Naive thymus-derived CD8-positive, alpha-beta T cell (primary cell): Measurements from ENCODE around the gene DTNB. TPM values are rescaled to one million over a fixed set of nuclear protein-coding genes. Genes with fewer than 3 reads are reported as not detected.

ENCODE experiments used
- ATAC-seq, 2 donors: fragments of 150-1000 bp; cut with Tn5 transposase in 1 of 2; sonication (Bioruptor Pico), chemical (Tn5 transposase) in 1 of 2; 1 replicate in 1 of 2; 2 replicates in 1 of 2; pipeline ENCODE4 v1.10.0; 2021; ENCODE audit warnings: mild to moderate bottlenecking in 2 of 2, moderate library complexity in 2 of 2
- POLR2A ChIA-PET: fragments of 350-600 bp; sonication (Branson Sonifier 250); formaldehyde crosslinking; loops from one replicate; lab custom pipeline; 2021; ENCODE audit warnings: antibody characterized with exemption; lab: Charles Lee
- DNase-seq, 10 donors: peaks; one replicate each; pipeline versions ENCODE4 v3.0.0 to v3.0.0-alpha.2; 2020 to 2022
- H3K27ac Mint-ChIP-seq, 10 donors: one replicate each; pipeline ENCODE4 v1.8.0; 2020 to 2022; ENCODE audit warnings: mild to moderate bottlenecking in 10 of 10, mixed read lengths in 10 of 10, moderate library complexity in 4 of 10, inconsistent platforms in 1 of 10
- H3K27me3 Mint-ChIP-seq, 5 donors: one replicate each; pipeline ENCODE4 v1.8.0; 2021 to 2022; ENCODE audit warnings: mixed read lengths in 5 of 5
- H3K36me3 Mint-ChIP-seq, 3 donors: one replicate each; pipeline ENCODE4 v1.8.0; 2020 to 2022; ENCODE audit warnings: mixed read lengths in 3 of 3, mild to moderate bottlenecking in 2 of 3, inconsistent platforms in 1 of 3
- H3K4me1 Mint-ChIP-seq, 4 donors: one replicate each; pipeline ENCODE4 v1.8.0; 2021 to 2022; ENCODE audit warnings: mixed read lengths in 4 of 4
- H3K4me3 Mint-ChIP-seq, 10 donors: one replicate each; pipeline ENCODE4 v1.8.0; 2020 to 2022; ENCODE audit warnings: mild to moderate bottlenecking in 10 of 10, mixed read lengths in 10 of 10, moderate library complexity in 6 of 10, inconsistent platforms in 1 of 10
- H3K9me3 Mint-ChIP-seq, 9 donors: one replicate each; pipeline ENCODE4 v1.8.0; 2020 to 2022; ENCODE audit warnings: mixed read lengths in 9 of 9, mild to moderate bottlenecking in 3 of 9, inconsistent platforms in 1 of 9, moderate library complexity in 1 of 9
- polyA plus RNA-seq, 3 donors: library from polyadenylated mRNA; unstranded; fragments of 300-500 nt; fragmentation: Illumina TruSeq; gene quantifications; one replicate each; pipeline ENCODE4 v1.2.3, GENCODE V29; 2021
- total RNA-seq, 8 experiments: library from RNA in 2 of 8; stranded (reverse) in 2 of 8; gene quantifications; one replicate each; pipeline ENCODE4 v1.2.3 and lab custom pipeline; 2021 to 2026

Gene DTNB
- total and polyA plus RNA-seq, 5 experiments from 2014 or later: 16.3 to 41.5 (median 18.4) TPM

DNA sequence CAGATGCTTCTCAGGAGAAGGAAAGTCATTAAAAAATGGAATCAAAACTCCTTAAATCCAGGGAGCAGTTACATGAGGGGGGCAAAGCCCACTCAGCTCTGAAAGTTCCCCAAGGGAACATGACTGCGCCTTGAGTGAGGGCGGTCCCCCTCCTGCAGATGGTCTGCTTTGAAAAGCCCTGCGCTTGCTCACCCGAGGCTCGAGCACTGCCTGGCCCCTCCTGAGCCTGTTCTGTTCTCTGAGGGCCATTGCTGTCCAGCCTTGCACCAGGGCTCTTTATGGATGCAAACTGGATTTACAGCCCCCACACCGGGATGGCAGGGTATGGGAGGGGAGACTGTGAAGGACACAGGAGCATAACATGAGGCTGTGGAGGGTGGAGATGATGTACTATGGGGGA is 293.8 kb downstream of the DTNB start:
- Mint-ChIP-seq H3K27ac (peak overlapping the region in 2 of 10 donors; percentile 15 to 71), H3K9me3 (peaks cover 0 to 3% (median 0%) of the 10 kb centered on the region in 9 donors), H3K36me3 (peaks cover 0 to 8% (median 4%) of the 10 kb centered on the region in 3 donors), H3K4me3 (no peak overlapping the region), H3K4me1 (peaks cover 22 to 43% (median 37%) of the 10 kb centered on the region in 4 donors), H3K27me3 (no peaks in the 10 kb centered on the region)
- DNase-seq (no peak), ATAC-seq (no peak)
- POLR2A ChIA-PET: interaction anchor here (0.6 to 1.2 kb wide), 2 partner anchors 17 to 19 kb away, joined by 3 to 4 read pairs; no protein-coding TSS in a partner anchor

- Mint-ChIP-seq H3K27me3 (no peaks in the 10 kb centered on the region), H3K4me3 (peak overlapping the region in 4 of 10 donors; percentile 7 to 51 (median 32)), H3K36me3 (peaks cover 0 to 4% (median 2%) of the 10 kb centered on the region in 3 donors), H3K9me3 (peaks cover 0 to 3% (median 0%) of the 10 kb centered on the region in 9 donors), H3K27ac (peak overlapping the region in 7 of 10 donors; percentile 20 to 83 (median 76)), H3K4me1 (peaks cover 19 to 43% (median 37%) of the 10 kb centered on the region in 4 donors)
- POLR2A ChIA-PET: interaction anchor here (0.6 to 1.2 kb wide), 2 partner anchors 17 to 18 kb away, joined by 3 to 4 read pairs; no protein-coding TSS in a partner anchor
- no peak for ATAC-seq
- DNase-seq: no peak
Observed at GRCh38 chr2:25378731-25379490, 294.5 kb downstream of the DTNB start.

- Mint-ChIP-seq H3K36me3 (peaks cover 0 to 2% (median 1%) of the 10 kb centered on the region in 3 donors), H3K4me1 (peaks cover 19 to 43% (median 38%) of the 10 kb centered on the region in 4 donors), H3K27ac (peak overlapping the region; percentile 92 to 98 (median 94)), H3K27me3 (no peaks in the 10 kb centered on the region), H3K9me3 (peaks cover 0 to 3% (median 0%) of the 10 kb centered on the region in 9 donors), H3K4me3 (peak overlapping the region in 7 of 10 donors; percentile 69 to 85 (median 82))
- POLR2A ChIA-PET: interaction anchor here (0.9 to 3.3 kb wide), 9 partner anchors 9 to 104 kb away, joined by 3 to 35 read pairs (median 4); partner anchors contain the start of gene DNMT3A
- ATAC-seq (no peak), DNase-seq (no peak)
Observed at GRCh38 chr2:25377822-25378421, 295.5 kb downstream of the DTNB start.

- Mint-ChIP-seq H3K4me3 (peak overlapping the region; percentile 69 to 85 (median 80)), H3K27me3 (no peaks in the 10 kb centered on the region)
Observed at GRCh38 chr2:25376750-25377621, 296.4 kb downstream of the DTNB start.

DNA sequence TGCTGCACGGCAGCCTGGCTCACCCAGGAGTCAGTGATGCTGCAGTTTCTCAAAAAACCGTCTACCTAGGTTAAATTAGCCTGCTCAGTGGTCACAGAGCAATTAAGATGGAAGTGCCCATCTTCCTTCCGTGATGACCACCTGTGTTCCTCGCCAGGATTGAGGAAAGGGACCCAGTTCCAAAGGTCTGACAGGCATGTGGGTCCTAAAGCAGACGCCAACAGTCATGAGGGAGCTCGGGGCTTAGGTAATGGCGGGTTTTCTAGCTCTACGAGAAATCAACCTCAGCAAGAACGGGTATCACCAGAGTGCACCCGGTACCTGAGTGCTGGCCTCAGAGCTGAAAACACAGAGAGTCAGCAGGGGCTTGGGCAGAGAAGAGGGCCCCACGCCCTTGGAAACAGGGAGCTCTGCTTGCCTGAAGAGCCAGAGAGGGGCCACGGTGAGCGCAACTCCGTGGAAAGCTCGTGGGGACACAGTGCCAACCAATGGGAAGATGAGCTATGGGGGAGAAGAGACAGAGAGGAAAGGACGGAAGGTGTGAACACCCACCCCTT is 297.3 kb downstream of the DTNB start:
- peaks cover 0 to 3% (median 0%) of the 10 kb centered on the region in 9 donors for H3K9me3 Mint-ChIP-seq
- POLR2A ChIA-PET: interaction anchor here (0.7 to 3.3 kb wide), 15 partner anchors 10 to 103 kb away, joined by 3 to 35 read pairs (median 4); partner anchors contain the start of gene DNMT3A
- peaks cover 17 to 43% (median 38%) of the 10 kb centered on the region in 4 donors for H3K4me1 Mint-ChIP-seq
- ATAC-seq (no peak), DNase-seq (peak in 2 of 10 donors; percentile 11 to 17)
- H3K27ac Mint-ChIP-seq: peak overlapping the region in 7 of 10 donors; percentile 31 to 93 (median 63)
- H3K4me3 Mint-ChIP-seq: peak overlapping the region; percentile 34 to 74 (median 60)
- H3K36me3 Mint-ChIP-seq: peaks cover 0 to 3% (median 0%) of the 10 kb centered on the region in 3 donors
- H3K27me3 Mint-ChIP-seq: no peaks in the 10 kb centered on the region

More at GRCh38 chr2:25376750-25377621, 296.4 kb downstream of the DTNB start:
- peak; percentile 98 to 99 for ATAC-seq
- H3K9me3 Mint-ChIP-seq: peaks cover 0 to 3% (median 0%) of the 10 kb centered on the region in 9 donors
- H3K4me1 Mint-ChIP-seq: peaks cover 17 to 43% (median 39%) of the 10 kb centered on the region in 4 donors
- H3K36me3 Mint-ChIP-seq: peaks cover 0 to 3% (median 0%) of the 10 kb centered on the region in 3 donors
- POLR2A ChIA-PET: interaction anchor here (0.7 to 3.3 kb wide), 18 partner anchors 10 to 104 kb away, joined by 3 to 35 read pairs (median 4); partner anchors contain the start of gene DNMT3A
- peak; percentile 87 to 95 (median 91) for DNase-seq
- peak overlapping the region; percentile 92 to 98 (median 94) for H3K27ac Mint-ChIP-seq

GRCh38 chr2:25375371-25375988 is 297.9 kb downstream of the DTNB start:
- ATAC-seq (no peak), DNase-seq (no peak)
- H3K27me3 Mint-ChIP-seq: no peaks in the 10 kb centered on the region
- H3K4me1 Mint-ChIP-seq: peaks cover 17 to 43% (median 38%) of the 10 kb centered on the region in 4 donors
- POLR2A ChIA-PET: interaction anchor here (0.7 to 3.3 kb wide), 10 partner anchors 14 to 103 kb away, joined by 3 to 35 read pairs (median 4); partner anchors contain the start of gene DNMT3A
- H3K27ac Mint-ChIP-seq: peak overlapping the region in 1 of 10 donors; percentile 45
- H3K4me3 Mint-ChIP-seq: peak overlapping the region in 1 of 10 donors; percentile 59
- peaks cover 0 to 3% (median 0%) of the 10 kb centered on the region in 3 donors for H3K36me3 Mint-ChIP-seq
- peaks cover 0 to 3% (median 0%) of the 10 kb centered on the region in 9 donors for H3K9me3 Mint-ChIP-seq

DNA sequence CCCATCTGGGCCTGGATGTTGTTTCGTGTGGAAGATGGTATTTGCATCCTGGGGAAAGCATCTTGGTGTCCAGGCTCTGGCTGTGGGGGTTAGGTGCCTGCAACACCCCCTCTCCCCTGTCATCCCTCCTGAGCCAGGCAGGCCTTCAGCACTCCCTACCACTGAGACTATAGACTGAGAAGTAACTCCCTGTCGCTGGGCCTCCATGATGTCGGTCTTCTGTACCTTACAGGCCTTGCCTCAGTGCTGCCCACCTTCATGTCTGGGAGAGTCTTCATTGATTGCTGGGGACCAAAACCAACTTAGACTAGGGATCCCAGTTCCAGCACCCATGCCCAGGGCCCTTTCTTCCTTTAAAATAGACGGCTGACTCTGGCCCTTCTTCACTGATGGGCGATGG is 298.6 kb downstream of the DTNB start:
- DNase-seq: no peak
- H3K4me3 Mint-ChIP-seq: no peak overlapping the region

GRCh38 chr2:25374411-25374810 is 299.0 kb downstream of the DTNB start:
- Mint-ChIP-seq H3K9me3 (peaks cover 0 to 3% (median 0%) of the 10 kb centered on the region in 9 donors), H3K27ac (peak overlapping the region in 2 of 10 donors; percentile 45 to 53), H3K27me3 (no peaks in the 10 kb centered on the region), H3K4me3 (no peak overlapping the region), H3K4me1 (peaks cover 15 to 37% (median 33%) of the 10 kb centered on the region in 4 donors), H3K36me3 (peaks cover 0 to 3% (median 0%) of the 10 kb centered on the region in 3 donors)
- DNase-seq (no peak), ATAC-seq (no peak)
- POLR2A ChIA-PET: interaction anchor here (3.3 kb wide), 1 partner anchor 32 kb away, joined by 13 read pairs; the partner anchor contains the start of gene DNMT3A

More for the DNA sequence above, 298.6 kb downstream of the DTNB start:
- ATAC-seq: no peak
- Mint-ChIP-seq H3K27ac (peak overlapping the region in 2 of 10 donors; percentile 45 to 53), H3K4me1 (peaks cover 18 to 41% (median 35%) of the 10 kb centered on the region in 4 donors), H3K36me3 (peaks cover 0 to 3% (median 0%) of the 10 kb centered on the region in 3 donors), H3K27me3 (no peaks in the 10 kb centered on the region), H3K9me3 (peaks cover 0 to 3% (median 0%) of the 10 kb centered on the region in 9 donors)
- POLR2A ChIA-PET: interaction anchor here (1.2 to 3.3 kb wide), 4 partner anchors 13 to 66 kb away, joined by 3 to 35 read pairs (median 14); partner anchors contain the start of gene DNMT3A

DNA sequence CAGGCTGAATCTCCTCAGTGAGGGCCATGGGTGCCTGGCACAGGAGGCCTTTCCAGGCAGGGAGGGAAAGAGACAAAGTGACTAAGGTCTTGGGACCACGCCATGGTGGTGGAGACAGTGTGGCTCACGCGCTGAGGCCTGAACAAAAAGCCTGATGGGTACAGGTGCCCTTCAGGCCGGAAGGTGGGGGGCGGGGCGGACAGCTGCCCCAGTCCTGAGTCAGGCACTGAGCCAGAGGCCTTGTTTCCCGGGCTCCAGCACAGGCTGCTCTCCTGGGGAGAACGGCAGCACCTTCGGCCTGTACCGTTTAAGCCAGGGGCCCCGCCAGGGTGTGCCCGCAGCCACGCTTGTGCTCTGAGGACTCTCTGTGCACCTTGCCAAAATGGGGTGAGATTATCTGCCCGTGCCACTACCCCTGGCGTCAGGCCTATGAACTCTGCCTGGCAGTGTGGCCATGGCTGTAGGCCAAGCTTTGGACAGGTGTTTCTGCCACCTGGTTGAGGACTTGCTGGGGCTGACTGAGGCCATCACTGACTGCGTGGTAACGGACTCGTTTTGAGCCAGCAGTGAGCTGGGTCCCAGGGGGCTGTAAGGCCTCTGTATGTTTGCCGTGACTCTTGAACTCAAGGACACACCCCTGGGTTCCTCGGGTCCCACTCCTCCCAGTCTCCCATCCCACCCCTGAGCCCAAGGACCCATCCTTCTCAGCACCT is 300.0 kb downstream of the DTNB start:
- POLR2A ChIA-PET: interaction anchor here (0.5 to 1.7 kb wide), 2 partner anchors 11 to 68 kb away, joined by 3 to 6 read pairs; no protein-coding TSS in a partner anchor
- Mint-ChIP-seq H3K4me3 (no peak overlapping the region), H3K36me3 (peaks cover 0 to 3% (median 0%) of the 10 kb centered on the region in 3 donors), H3K27ac (peak overlapping the region in 1 of 10 donors; percentile 77), H3K9me3 (peaks cover 0 to 3% (median 0%) of the 10 kb centered on the region in 9 donors), H3K27me3 (no peaks in the 10 kb centered on the region), H3K4me1 (peaks cover 15 to 27% (median 25%) of the 10 kb centered on the region in 4 donors)
- peak in 1 of 10 donors; percentile 8 for DNase-seq
- no peak for ATAC-seq
